H1 (cell line): Measurements from ENCODE around the gene CACNA1A. TPM values are rescaled to one million over a fixed set of nuclear protein-coding genes. Genes with fewer than 3 reads are reported as not detected.

ENCODE experiments used
- CTCF ChIP-seq, 3 experiments: IDR thresholded peaks; 1 replicate in 2 of 3; 2 replicates in 1 of 3; pipeline versions ENCODE4 v1.5.1 to v1.6.1; 2011; ENCODE audit warnings: low read length in 3 of 3, mild to moderate bottlenecking in 3 of 3, inconsistent platforms in 2 of 3, low read depth in 1 of 3, moderate library complexity in 1 of 3; ENCODE audit not compliant: insufficient read depth in 1 of 3; ENCODE audit errors: control extremely low read depth in 1 of 3
- polyA plus RNA-seq, 7 experiments: library from polyadenylated mRNA; depleted of rRNA in 3 of 7; stranded (reverse) in 5 of 7; unstranded in 2 of 7; fragments of >200 nt in 5 of 7; fragments of 200-250 nt in 2 of 7; gene quantifications; 1 replicate in 5 of 7; 2 replicates in 1 of 7; 4 replicates in 1 of 7; pipeline versions ENCODE4 v1.2.1 to v1.2.3, GENCODE V29; 2011 to 2013; ENCODE audit warnings: missing spikeins in 2 of 7, mixed read lengths in 2 of 7
- total RNA-seq: library from RNA; stranded (reverse); fragmentation: NEBNext Ultra II Directional; extraction: Animal tissue kit (Norgen Biotek cat#: 25700); gene quantifications from 2 replicates; pipeline ENCODE4 v1.2.1, GENCODE V29; 2021

Gene CACNA1A
- total and polyA plus RNA-seq, 2 of the 8 experiments (the other 6 are each of a cell fraction or from before 2014, with no cell fraction given) = 10.7 to 25.3 TPM

- TF ChIP-seq CTCF (IDR thresholded peaks at IDR 0.05; ENCODE audit: control extremely low read depth in 1 of 3, insufficient read depth in 1 of 3, low read depth in 1 of 3, low read length in 3 of 3) = no peak
Measured at GRCh38 chr19:13441810-13442512, 64.3 kb downstream of the CACNA1A start (continued).
